ENCODE measurements around the gene FOXL1. TPM values are rescaled to one million over a fixed set of nuclear protein-coding genes. Genes with fewer than 3 reads are reported as not detected.
A peak's percentile ranks its signal among the peaks of the same experiment; 100 is the strongest.

FOXL1 gene
- total RNA-seq, 4 donors from 2014 or later: 0.23 to 0.40 TPM; not detected in 2

DNA sequence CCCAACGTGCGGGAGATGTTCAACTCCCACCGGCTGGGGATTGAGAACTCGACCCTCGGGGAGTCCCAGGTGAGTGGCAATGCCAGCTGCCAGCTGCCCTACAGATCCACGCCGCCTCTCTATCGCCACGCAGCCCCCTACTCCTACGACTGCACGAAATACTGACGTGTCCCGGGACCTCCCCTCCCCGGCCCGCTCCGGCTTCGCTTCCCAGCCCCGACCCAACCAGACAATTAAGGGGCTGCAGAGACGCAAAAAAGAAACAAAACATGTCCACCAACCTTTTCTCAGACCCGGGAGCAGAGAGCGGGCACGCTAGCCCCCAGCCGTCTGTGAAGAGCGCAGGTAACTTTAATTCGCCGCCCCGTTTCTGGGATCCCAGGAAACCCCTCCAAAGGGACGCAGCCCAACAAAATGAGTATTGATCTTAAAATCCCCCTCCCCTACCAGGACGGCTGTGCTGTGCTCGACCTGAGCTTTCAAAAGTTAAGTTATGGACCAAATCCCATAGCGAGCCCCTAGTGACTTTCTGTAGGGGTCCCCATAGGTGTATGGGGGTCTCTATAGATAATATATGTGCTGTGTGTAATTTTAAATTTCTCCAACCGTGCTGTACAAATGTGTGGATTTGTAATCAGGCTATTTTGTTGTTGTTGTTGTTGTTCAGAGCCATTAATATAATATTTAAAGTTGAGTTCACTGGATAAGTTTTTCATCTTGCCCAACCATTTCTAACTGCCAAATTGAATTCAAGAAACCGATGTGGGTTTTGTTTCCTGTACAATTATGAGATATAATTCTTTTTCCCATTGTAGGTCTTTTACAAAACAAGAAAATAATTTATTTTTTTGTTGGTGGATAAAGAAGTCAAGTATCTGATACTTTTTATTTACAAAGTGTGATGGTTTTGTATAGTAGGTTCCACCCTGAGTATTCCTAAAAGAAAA, 9.4 kb upstream of the FOXL1 start:
- Histone ChIP-seq H3K27ac (no peak overlapping the region), H3K27me3 (peaks cover 98% of the 10 kb centered on the region), H3K36me3 (no peaks in the 10 kb centered on the region), H3K4me3 (peak overlapping the region; percentile 45), H3K9me3 (no peaks in the 10 kb centered on the region), H3K4me1 (peaks cover 27% of the 10 kb centered on the region)
- no peak for DNase-seq (ENCODE audit: low spot score in 2 of 2)
- WGBS: 14% methylated on average over 21 of the region's 33 CpGs
- no peak for TF ChIP-seq POLR2AphosphoS5 (IDR thresholded peaks at IDR 0.05)
- TF ChIP-seq, protein P1, sequence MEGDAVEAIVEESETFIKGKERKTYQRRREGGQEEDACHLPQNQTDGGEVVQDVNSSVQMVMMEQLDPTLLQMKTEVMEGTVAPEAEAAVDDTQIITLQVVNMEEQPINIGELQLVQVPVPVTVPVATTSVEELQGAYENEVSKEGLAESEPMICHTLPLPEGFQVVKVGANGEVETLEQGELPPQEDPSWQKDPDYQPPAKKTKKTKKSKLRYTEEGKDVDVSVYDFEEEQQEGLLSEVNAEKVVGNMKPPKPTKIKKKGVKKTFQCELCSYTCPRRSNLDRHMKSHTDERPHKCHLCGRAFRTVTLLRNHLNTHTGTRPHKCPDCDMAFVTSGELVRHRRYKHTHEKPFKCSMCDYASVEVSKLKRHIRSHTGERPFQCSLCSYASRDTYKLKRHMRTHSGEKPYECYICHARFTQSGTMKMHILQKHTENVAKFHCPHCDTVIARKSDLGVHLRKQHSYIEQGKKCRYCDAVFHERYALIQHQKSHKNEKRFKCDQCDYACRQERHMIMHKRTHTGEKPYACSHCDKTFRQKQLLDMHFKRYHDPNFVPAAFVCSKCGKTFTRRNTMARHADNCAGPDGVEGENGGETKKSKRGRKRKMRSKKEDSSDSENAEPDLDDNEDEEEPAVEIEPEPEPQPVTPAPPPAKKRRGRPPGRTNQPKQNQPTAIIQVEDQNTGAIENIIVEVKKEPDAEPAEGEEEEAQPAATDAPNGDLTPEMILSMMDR (IDR thresholded peaks at IDR 0.05): no peak
- TF ChIP-seq POLR2A (IDR thresholded peaks at IDR 0.05): no peak
- no peak for TF ChIP-seq EP300 (IDR thresholded peaks at IDR 0.05)

DNA sequence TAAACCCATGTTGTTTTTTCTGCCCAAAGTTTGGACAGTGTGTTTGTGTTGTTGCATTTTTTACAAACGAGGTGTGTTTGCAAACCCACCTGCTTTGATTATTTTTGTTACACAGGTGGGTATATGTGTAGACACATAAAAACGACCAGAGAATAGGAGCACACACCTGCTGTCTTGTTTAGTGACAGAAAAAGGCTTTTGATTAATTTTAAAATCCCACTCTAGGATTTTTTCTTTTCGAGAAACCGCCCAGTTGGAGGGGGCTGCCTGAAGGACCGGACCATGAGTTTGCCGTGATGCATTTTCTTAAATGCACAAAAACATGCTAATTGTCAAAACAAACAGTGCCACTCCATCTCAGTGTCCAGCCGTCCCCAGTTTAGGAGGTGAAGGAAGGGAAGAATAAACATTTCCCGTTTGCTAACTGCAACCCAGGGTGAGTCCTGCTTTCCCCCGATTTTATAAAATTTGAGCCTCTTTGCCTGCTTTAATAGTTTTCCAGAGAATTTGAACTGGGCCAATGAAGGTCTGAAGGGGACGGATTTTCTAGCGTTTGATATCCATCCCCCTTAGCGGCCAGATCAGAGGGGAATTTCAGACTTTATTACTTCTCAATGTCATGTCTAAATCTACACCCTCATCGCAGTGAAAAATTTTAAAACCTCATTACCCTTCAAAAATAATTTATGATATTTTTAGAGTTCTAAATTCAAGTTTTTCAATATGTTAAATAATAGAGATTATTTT, 8.5 kb upstream of the FOXL1 start:
- TF ChIP-seq EP300 (IDR thresholded peaks at IDR 0.05): no peak
- TF ChIP-seq POLR2A (IDR thresholded peaks at IDR 0.05): no peak
- DNase-seq (ENCODE audit: low spot score in 2 of 2): no peak
- 51% methylated on average over 13 of the region's 13 CpGs for WGBS

DNA sequence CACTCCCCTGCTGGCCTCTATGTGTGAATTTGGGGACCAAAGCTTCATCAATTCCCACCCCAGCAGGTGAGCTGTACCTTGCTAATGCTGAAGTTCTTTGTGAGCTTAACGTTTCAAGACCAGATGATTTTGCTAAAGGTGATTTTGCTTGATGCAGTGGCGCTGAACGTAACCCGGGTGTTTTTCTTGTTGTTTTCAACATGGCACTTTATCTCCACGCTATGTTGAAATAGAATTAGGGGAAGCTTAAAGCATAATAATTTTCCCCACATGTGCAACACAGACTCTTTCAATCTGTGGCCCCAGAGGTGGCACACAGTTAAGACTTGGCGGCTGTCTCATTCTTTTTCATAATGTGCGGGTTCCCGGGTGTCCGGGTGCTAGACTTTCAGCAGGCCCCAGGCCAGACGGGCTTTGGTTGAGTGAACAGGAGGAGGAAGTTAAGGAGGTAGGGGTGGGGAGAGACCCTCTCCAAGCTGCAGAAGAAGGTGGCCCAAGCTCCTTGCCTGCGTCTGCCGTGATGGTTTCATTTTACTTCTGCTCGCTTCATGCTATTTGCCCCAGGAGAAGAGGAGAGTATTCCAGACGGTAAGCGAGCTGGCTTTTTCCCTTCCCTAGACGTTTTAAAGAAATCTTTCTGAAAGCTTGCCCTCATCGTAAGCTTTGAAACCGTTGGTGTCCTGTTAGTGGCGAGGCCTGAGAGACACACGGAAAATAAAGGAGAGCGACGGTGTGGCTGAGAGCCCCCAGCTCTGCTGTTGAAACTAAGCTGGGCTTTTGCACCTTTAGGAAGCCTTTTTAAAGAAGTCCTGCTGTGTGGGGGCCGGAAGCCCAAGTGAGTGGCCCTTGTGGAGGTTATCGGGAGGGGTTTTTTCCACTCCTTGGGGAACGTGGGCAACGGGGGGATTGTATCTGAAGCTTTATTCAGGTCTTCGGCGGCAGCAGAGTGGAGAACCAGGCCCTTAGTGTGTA, 7.5 kb upstream of the FOXL1 start:
- no peak for TF ChIP-seq POLR2A (IDR thresholded peaks at IDR 0.05)
- TF ChIP-seq POLR2AphosphoS5 (IDR thresholded peaks at IDR 0.05): no peak
- TF ChIP-seq EP300 (IDR thresholded peaks at IDR 0.05): no peak
- TF ChIP-seq, protein P1 (IDR thresholded peaks at IDR 0.05): no peak
- no peak overlapping the region for H3K4me3 ChIP-seq

More for the DNA sequence above, 8.5 kb upstream of the FOXL1 start:
- Histone ChIP-seq H3K9me3 (no peaks in the 10 kb centered on the region), H3K36me3 (no peaks in the 10 kb centered on the region), H3K27ac (no peak overlapping the region), H3K4me3 (no peak overlapping the region), H3K4me1 (peaks cover 24% of the 10 kb centered on the region), H3K27me3 (peaks cover 98% of the 10 kb centered on the region)

DNA sequence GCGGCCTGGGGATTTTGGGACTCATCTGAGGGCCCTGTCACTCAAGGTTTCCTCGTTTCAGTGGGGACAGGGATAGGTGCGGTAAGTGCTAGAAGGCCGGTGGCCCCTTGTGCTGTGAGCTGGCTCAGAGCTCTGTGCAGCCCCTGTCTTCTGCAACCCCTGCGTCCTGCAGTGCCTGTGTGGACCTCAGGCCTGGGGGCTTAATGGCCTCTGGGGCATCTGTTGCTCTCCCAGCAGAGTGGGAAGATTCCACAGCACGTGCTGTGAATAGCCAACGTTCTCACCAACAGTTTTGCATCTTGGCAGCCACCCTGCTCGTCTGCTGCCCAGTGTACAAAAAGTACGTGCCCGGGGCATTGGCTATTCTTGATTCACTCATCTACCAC, 6.8 kb upstream of the FOXL1 start:
- Histone ChIP-seq H3K4me3 (no peak overlapping the region), H3K36me3 (no peaks in the 10 kb centered on the region), H3K27me3 (peaks cover 98% of the 10 kb centered on the region), H3K9me3 (no peaks in the 10 kb centered on the region), H3K4me1 (peaks cover 26% of the 10 kb centered on the region), H3K27ac (no peak overlapping the region)
- TF ChIP-seq, protein P1 (IDR thresholded peaks at IDR 0.05): no peak
- TF ChIP-seq POLR2A (IDR thresholded peaks at IDR 0.05) (no peak), POLR2AphosphoS5 (IDR thresholded peaks at IDR 0.05) (no peak), EP300 (IDR thresholded peaks at IDR 0.05) (no peak)
- WGBS: 57% methylated on average over 10 of the region's 10 CpGs
- DNase-seq (ENCODE audit: low spot score in 2 of 2): no peak

More for the DNA sequence above, 7.5 kb upstream of the FOXL1 start:
- Histone ChIP-seq H3K9me3 (no peaks in the 10 kb centered on the region), H3K4me1 (peaks cover 26% of the 10 kb centered on the region), H3K27ac (no peak overlapping the region), H3K27me3 (peaks cover 98% of the 10 kb centered on the region), H3K36me3 (no peaks in the 10 kb centered on the region)
- WGBS: 69% methylated on average over 28 of the region's 28 CpGs
- peak in 1 of 2 donors; percentile 35 for DNase-seq (ENCODE audit: low spot score in 2 of 2)

DNA sequence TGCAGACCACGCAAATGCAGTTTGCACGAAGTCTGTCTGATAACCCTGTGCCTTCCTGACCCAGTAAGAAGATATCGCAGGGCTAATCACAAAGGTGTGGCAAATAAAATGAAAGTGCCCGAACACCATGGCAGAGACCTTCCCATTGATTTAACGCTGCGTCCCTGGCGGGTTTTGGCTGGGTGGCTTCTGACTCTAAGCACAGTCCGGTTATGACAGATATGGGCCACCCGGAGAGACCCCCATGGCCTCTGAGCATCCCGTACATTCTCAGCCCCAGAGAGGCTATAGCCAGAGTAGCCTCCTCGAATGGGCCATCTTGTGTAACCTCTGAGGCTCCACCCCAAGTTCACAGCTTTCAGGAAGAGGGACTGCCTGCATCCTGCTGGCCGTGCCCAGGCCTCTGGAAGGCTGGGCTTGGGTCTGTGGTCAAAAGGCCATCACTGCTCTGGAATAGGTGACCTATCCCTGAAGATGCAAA, 6.3 kb upstream of the FOXL1 start:
- peak in 1 of 2 donors; percentile 33 for DNase-seq (ENCODE audit: low spot score in 2 of 2)
- H3K27me3 ChIP-seq: peaks cover 98% of the 10 kb centered on the region
- no peaks in the 10 kb centered on the region for H3K9me3 ChIP-seq
- no peak overlapping the region for H3K4me3 ChIP-seq
- 80% methylated on average over 8 of the region's 12 CpGs for WGBS
- peaks cover 26% of the 10 kb centered on the region for H3K4me1 ChIP-seq
- no peaks in the 10 kb centered on the region for H3K36me3 ChIP-seq
- TF ChIP-seq, protein P1 (IDR thresholded peaks at IDR 0.05): no peak
- TF ChIP-seq POLR2A (IDR thresholded peaks at IDR 0.05): no peak
- no peak for TF ChIP-seq EP300 (IDR thresholded peaks at IDR 0.05)
- no peak for TF ChIP-seq POLR2AphosphoS5 (IDR thresholded peaks at IDR 0.05)
- no peak overlapping the region for H3K27ac ChIP-seq

All from suprapubic skin (tissue), 4 donors.